AG04450 (cell line): ENCODE measurements around the gene TCP11L1. TPM values are rescaled to one million over a fixed set of nuclear protein-coding genes. Genes with fewer than 3 reads are reported as not detected.

ENCODE experiments used
- CTCF ChIA-PET: fragments of 300-600, 350-600 bp; formaldehyde crosslinking; extraction: SDS; loops from one replicate; lab custom pipeline; 2022; ENCODE audit warnings: antibody characterized with exemption, inconsistent platforms; lab: Charles Lee
- POLR2A ChIA-PET: fragments of 350-600 bp; formaldehyde crosslinking; extraction: SDS; loops from one replicate; lab custom pipeline; 2021; ENCODE audit warnings: antibody characterized with exemption, inconsistent platforms; lab: Yijun Ruan, JAX
- DNase-seq: peaks from one replicate; pipeline ENCODE4 v3.0.0-alpha.2; 2011; ENCODE audit warnings: low read depth, low spot score
- H3K27ac ChIP-seq: one replicate; pipeline ENCODE4 v1.5.1; 2012; ENCODE audit warnings: low read depth, low read length, control low read depth
- H3K27me3 ChIP-seq: one replicate; pipeline ENCODE4 v1.6.0; 2012; ENCODE audit warnings: low read length; ENCODE audit not compliant: control insufficient read depth, insufficient read depth
- H3K4me3 ChIP-seq: 2 replicates; pipeline ENCODE4 v1.5.1; 2011; ENCODE audit warnings: mild to moderate bottlenecking, low read depth, low read length, control low read depth
- H3K9me3 ChIP-seq: 2 replicates; pipeline ENCODE4 v1.5.1; 2012; ENCODE audit warnings: low read length; ENCODE audit not compliant: control insufficient read depth, insufficient read depth
- polyA plus RNA-seq: library from polyadenylated mRNA; depleted of rRNA; stranded (reverse); fragments of >200 nt; gene quantifications from 2 replicates; pipeline ENCODE4 v1.2.3, GENCODE V29; 2011
- TF ChIP-seq, protein P1 (sequence below): IDR thresholded peaks from 2 replicates; pipeline ENCODE4 v1.5.1; 2011; ENCODE audit warnings: low read depth, low read length, control low read depth, inconsistent platforms

TCP11L1 gene
- polyA plus RNA-seq, 1 experiment = 21.4 TPM

DNA sequence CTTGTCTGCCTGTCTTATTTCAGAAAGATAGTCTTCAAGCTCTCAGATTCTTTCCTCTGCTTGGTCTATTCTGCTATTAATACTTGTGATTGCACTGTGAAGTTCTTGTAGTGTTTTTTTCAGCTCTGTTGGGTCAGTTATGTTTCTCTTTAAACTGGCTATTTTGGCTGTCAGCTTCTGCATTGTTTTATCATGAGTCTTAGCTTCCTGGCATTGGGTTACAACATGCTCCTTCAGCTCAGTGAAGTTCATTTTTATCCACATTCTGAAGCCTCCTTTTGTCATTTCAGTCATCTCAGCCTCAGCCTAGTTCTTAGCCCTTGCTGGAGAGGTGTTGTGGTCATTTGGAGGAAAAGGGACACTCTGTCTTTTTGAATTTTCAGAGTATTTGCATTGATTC is 39.2 kb upstream of the TCP11L1 start:
- Histone ChIP-seq H3K27ac (peak overlapping the region; percentile 4), H3K4me3 (no peak overlapping the region), H3K9me3 (no peaks in the 10 kb centered on the region; the same call in 1 of the 2 replicates), H3K27me3 (no peaks in the 10 kb centered on the region)
- ChIA-PET POLR2A (interaction anchor here (0.6 to 1.3 kb wide), 4 partner anchors 8 to 73 kb away, joined by 3 to 8 read pairs (median 6); partner anchors contain the start of genes DEPDC7 and TCP11L1), CTCF (no interaction called here)
- TF ChIP-seq, protein P1, sequence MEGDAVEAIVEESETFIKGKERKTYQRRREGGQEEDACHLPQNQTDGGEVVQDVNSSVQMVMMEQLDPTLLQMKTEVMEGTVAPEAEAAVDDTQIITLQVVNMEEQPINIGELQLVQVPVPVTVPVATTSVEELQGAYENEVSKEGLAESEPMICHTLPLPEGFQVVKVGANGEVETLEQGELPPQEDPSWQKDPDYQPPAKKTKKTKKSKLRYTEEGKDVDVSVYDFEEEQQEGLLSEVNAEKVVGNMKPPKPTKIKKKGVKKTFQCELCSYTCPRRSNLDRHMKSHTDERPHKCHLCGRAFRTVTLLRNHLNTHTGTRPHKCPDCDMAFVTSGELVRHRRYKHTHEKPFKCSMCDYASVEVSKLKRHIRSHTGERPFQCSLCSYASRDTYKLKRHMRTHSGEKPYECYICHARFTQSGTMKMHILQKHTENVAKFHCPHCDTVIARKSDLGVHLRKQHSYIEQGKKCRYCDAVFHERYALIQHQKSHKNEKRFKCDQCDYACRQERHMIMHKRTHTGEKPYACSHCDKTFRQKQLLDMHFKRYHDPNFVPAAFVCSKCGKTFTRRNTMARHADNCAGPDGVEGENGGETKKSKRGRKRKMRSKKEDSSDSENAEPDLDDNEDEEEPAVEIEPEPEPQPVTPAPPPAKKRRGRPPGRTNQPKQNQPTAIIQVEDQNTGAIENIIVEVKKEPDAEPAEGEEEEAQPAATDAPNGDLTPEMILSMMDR = no peak
- DNase-seq = peak; percentile 50

DNA sequence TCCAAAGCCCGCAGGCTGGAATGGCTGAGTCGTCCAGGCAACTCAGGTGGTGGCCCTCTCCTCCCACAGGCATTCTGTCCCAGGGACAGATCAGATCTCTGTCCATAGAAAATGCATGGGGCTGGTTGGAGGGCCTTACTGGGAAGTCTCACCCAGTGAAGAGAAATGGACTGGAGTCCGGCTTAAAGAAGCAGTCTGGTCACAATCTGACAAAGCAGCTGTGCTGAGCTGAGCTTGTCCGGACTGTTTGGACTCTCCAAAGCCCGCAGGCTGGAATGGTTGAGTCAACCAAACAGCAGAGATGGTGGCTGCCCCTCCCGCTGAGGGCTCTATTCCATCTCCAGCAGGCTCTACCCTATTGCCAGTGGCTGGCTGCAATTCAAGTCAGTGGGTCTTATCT is 38.1 kb upstream of the TCP11L1 start:
- H3K9me3 ChIP-seq = no peaks in the 10 kb centered on the region; the same call in 1 of the 2 replicates
- no peaks in the 10 kb centered on the region for H3K27me3 ChIP-seq
- no peak overlapping the region for H3K27ac ChIP-seq
- H3K4me3 ChIP-seq = no peak overlapping the region
- no peak for DNase-seq
- TF ChIP-seq, protein P1 = no peak
- POLR2A ChIA-PET = interaction anchor here (0.6 kb wide), 1 partner anchor 12 kb away, joined by 3 read pairs; no protein-coding TSS in a partner anchor
- CTCF ChIA-PET = interaction anchor here (0.9 kb wide), 1 partner anchor 14 kb away, joined by 4 read pairs; the partner anchor contains the start of gene DEPDC7

DNA sequence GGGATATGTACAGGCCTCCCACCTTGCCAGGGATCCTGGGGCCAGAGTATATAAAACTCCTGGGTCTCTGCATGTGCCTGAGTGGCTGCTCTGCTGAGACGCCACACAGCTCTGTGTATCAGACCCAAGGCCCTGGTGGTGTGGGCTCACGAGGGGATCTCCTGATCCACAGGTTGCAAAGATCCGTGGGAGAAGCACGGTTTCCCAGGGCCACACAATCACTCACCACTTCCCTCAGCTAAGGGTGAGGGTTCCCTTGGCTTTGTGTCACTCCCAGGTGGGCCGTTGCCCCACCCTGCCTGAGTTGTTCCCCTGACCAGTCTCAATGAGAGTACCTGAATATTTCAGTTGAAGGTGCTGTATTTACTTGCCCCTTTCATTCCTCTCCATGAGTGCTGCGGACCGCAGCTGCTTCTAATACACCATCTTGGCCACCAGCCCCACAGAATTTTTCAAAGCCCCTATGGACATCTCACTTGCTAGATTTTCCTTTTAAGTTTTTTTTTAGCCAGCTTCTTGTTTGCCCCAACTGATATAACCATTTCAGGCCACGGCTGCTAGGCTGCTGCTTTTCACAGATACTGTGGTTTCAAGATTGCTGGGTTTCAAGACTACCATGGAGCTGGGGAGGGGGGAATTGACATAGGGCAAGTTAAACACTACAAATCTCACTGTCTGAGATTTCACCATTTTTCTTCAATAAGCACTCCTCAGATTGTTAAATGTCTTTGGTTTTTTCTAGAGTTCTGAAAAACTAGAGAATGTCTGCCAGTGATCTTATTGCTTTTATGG is 37.4 kb upstream of the TCP11L1 start:
- POLR2A ChIA-PET = interaction anchor here (0.6 to 0.8 kb wide), 3 partner anchors 9 to 14 kb away, joined by 3 read pairs; partner anchors contain the start of gene DEPDC7
- no peaks in the 10 kb centered on the region; the same call in 1 of the 2 replicates for H3K9me3 ChIP-seq
- TF ChIP-seq, protein P1 = no peak
- no peaks in the 10 kb centered on the region for H3K27me3 ChIP-seq
- CTCF ChIA-PET = interaction anchor here (0.9 kb wide), 1 partner anchor 14 kb away, joined by 4 read pairs; the partner anchor contains the start of gene DEPDC7
- no peak for DNase-seq
- no peak overlapping the region for H3K4me3 ChIP-seq
- no peak overlapping the region for H3K27ac ChIP-seq

DNA sequence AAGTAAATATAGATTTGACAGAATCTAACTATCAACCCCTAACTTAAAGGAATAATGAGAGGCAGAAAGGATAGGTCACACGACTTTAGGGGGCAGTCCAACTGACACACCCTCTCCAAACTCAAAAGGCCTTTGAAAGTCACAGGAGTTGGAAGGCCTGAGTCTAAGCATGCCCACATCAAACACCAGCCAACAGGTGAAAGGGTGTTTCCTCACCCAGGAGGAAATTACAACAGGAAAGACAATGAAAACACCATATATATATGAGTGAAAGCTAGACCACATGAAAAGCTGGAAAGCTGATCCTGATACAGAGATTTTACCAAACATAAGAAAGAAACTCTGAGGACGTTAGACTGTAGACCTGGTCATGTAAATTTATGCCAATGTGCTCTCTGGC is 34.2 kb upstream of the TCP11L1 start:
- ChIA-PET CTCF (no interaction called here), POLR2A (no interaction called here)
- no peaks in the 10 kb centered on the region for H3K27me3 ChIP-seq
- no peak overlapping the region for H3K27ac ChIP-seq
- TF ChIP-seq, protein P1 = no peak
- DNase-seq = no peak
- H3K4me3 ChIP-seq = no peak overlapping the region
- no peaks in the 10 kb centered on the region for H3K9me3 ChIP-seq

DNA sequence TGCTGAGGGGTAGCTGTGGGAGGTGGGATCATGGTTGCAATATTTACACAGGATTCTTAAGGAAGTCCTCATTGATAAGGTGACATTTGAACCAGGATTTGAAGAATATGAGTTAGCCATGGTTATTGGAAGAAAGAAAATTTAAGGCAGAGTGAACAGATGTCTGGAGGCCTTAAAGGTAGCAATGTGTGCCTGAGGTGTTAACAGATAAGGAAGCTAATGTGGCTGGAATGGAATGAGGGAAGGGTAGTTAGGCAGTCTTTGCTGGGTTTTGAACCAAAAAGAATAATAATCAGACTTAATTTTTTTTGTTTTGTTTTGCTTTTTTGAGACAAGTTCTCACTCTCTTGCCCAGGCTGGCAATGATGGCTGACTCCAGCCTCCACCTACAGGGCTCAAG is 33.4 kb upstream of the TCP11L1 start:
- TF ChIP-seq, protein P1 = no peak
- Histone ChIP-seq H3K27me3 (no peaks in the 10 kb centered on the region), H3K9me3 (no peaks in the 10 kb centered on the region), H3K4me3 (no peak overlapping the region), H3K27ac (no peak overlapping the region)
- CTCF ChIA-PET = no interaction called here
- POLR2A ChIA-PET = no interaction called here
- no peak for DNase-seq
